Adrenal gland (tissue), 12 donors: ENCODE data around the gene CEP41. TPM values are rescaled to one million over a fixed set of nuclear protein-coding genes. Genes with fewer than 3 reads are reported as not detected.

Experiments
- DNase-seq, 7 donors: peaks; one replicate each; pipeline ENCODE4 v3.0.0-alpha.2; 2019 to 2020
- H3K27ac ChIP-seq, 5 donors: fragments of 200-600 bp; sonication (generic) in 4 of 5; 1 replicate in 3 of 5; 2 replicates in 2 of 5; pipeline versions ENCODE4 v1.5.1 to v1.8.0; 2016 to 2020; ENCODE audit warnings: mild to moderate bottlenecking in 1 of 5
- H3K27me3 ChIP-seq: fragments of 200-600 bp; 2 replicates; pipeline ENCODE4 v1.8.0; 2021
- H3K36me3 ChIP-seq, 2 donors: fragments of 200-600 bp; replicated peaks in 1 of 2; 1 replicate in 1 of 2; 2 replicates in 1 of 2; pipeline versions ENCODE4 v1.5.1 to v1.8.0; 2018 to 2022
- H3K4me1 ChIP-seq, 2 donors: fragments of 200-600 bp; replicated peaks in 1 of 2; 1 replicate in 1 of 2; 2 replicates in 1 of 2; pipeline versions ENCODE4 v1.5.1 to v1.8.0; 2018 to 2021
- H3K4me3 ChIP-seq, 4 donors: fragments of 200-600 bp; sonication (generic) in 3 of 4; one replicate each; pipeline ENCODE4 v1.5.1; 2016 to 2018
- H3K9me3 ChIP-seq, 3 donors: fragments of 200-600 bp; sonication (generic) in 1 of 3; replicated peaks in 1 of 3; 1 replicate in 2 of 3; 2 replicates in 1 of 3; pipeline versions ENCODE4 v1.5.1 to v1.8.0; 2016 to 2021
- CTCF ChIP-seq, 6 experiments: fragments of 450-650 bp in 4 of 6; fragments of 200-600 bp in 2 of 6; sonication (generic) in 1 of 6; IDR thresholded peaks; 1 replicate in 5 of 6; 2 replicates in 1 of 6; pipeline versions ENCODE4 v1.5.1 to v1.8.0; 2016 to 2021; ENCODE audit warnings: antibody characterized with exemption in 6 of 6, mild to moderate bottlenecking in 2 of 6, moderate library complexity in 1 of 6
- POLR2A ChIP-seq, 2 donors: fragments of 450-650 bp; IDR thresholded peaks; one replicate each; pipeline ENCODE4 v1.6.1; 2017; ENCODE audit warnings: antibody characterized with exemption in 2 of 2, mild to moderate bottlenecking in 2 of 2, moderate library complexity in 1 of 2
- WGBS, 4 donors: extraction: QIAGEN DNeasy Blood & Tissue Kit in 2 of 4; methylation state at CpG; one replicate each; pipeline versions ENCODE4 v1.1.5 to v1.1.7; 2013 to 2017; 5-methylcytosine and 5-hydroxymethylcytosine counted together
- intact Hi-C, 2 donors: fragments of 100-400 bp; cut with DNase I; formaldehyde crosslinking; loops; one replicate each; pipeline versions ENCODE4 v1.14.1 to v1.15.0; 2022 to 2023
- polyA plus RNA-seq, 3 donors: library from polyadenylated mRNA; stranded (reverse); fragments of 200-250 nt in 2 of 3; fragments of 350-450 nt in 1 of 3; fragmentation: Illumina TruSeq in 1 of 3; extraction: RNeasy Lipid Tissue Mini Kit (QIAGEN cat#74804) in 1 of 3; gene quantifications; one replicate each; pipeline ENCODE4 v1.2.3, GENCODE V29; 2013 to 2014
- total RNA-seq, 9 donors: library from RNA; depleted of rRNA in 4 of 9; stranded (reverse); fragments of >200 nt in 4 of 9; fragments of 120-200 nt in 1 of 9; fragmentation: NEBNext Ultra II Directional in 1 of 9; extraction: Animal tissue kit (Norgen Biotek cat#: 25700) in 1 of 9; gene quantifications; one replicate each; pipeline versions ENCODE4 v1.1.0 to v1.2.4, GENCODE V29; 2013 to 2023
- donor health status: healthy with polysubstance abuse.
- donor health status: Bipolar disorder and iron deficiency.
- donor health status: DM: yes; HTN: yes; CAD: no.
- donor health status: DM: no; HTN: no; CAD: no.
- donor health status: DM: no; HTN: no; CAD: no.
- donor health status: DM: yes; HTN: yes; CAD: no.

Gene CEP41
- total and polyA plus RNA-seq, 12 donors: 3.9 to 22.9 (median 15.4) TPM

GRCh38 chr7:130365511-130366441 is 75.0 kb downstream of the CEP41 start:
- TF ChIP-seq POLR2A (IDR thresholded peaks at IDR 0.05): no peak
- no peak for TF ChIP-seq CTCF (IDR thresholded peaks at IDR 0.05)
- peak overlapping the region; percentile 36 to 94 (median 90) for H3K27ac ChIP-seq
- H3K36me3 ChIP-seq: no peaks in the 10 kb centered on the region
- no peaks in the 10 kb centered on the region for H3K27me3 ChIP-seq
- H3K9me3 ChIP-seq: no peaks in the 10 kb centered on the region
- DNase-seq: peak; percentile 72 to 97 (median 92)
- no peak overlapping the region for H3K4me3 ChIP-seq
- WGBS, 4 donors: 49 to 69% (median 55%) methylated on average over 10 to 15 of the region's 15 CpGs
- H3K4me1 ChIP-seq: peaks cover 10 to 52% of the 10 kb centered on the region in 2 donors
- intact Hi-C loops: no loop called here

GRCh38 chr7:130365088-130365487 is 75.7 kb downstream of the CEP41 start:
- intact Hi-C loops: no loop called here
- no peak overlapping the region for H3K4me3 ChIP-seq
- WGBS, 4 donors: 77 to 88% (median 81%) methylated on average over 2 of the region's 2 CpGs
- no peak for DNase-seq
- H3K4me1 ChIP-seq: peaks cover 10 to 45% of the 10 kb centered on the region in 2 donors
- H3K36me3 ChIP-seq: no peaks in the 10 kb centered on the region
- no peaks in the 10 kb centered on the region for H3K9me3 ChIP-seq
- peak overlapping the region; percentile 36 to 94 (median 90) for H3K27ac ChIP-seq
- TF ChIP-seq POLR2A (IDR thresholded peaks at IDR 0.05): no peak
- no peaks in the 10 kb centered on the region for H3K27me3 ChIP-seq

- H3K27ac ChIP-seq: peak overlapping the region in 3 of 5 donors; percentile 90 to 94 (median 90)
- WGBS, 4 donors: 72 to 83% (median 80%) methylated on average over 4 of the region's 4 CpGs
- H3K4me3 ChIP-seq: no peak overlapping the region
- peak in 1 of 7 donors; percentile 58 for DNase-seq
- TF ChIP-seq CTCF (IDR thresholded peaks at IDR 0.05) (no peak), POLR2A (IDR thresholded peaks at IDR 0.05) (no peak)
- intact Hi-C loops: no loop called here
- no peaks in the 10 kb centered on the region for H3K36me3 ChIP-seq
- no peaks in the 10 kb centered on the region for H3K27me3 ChIP-seq
- peaks cover 7 to 39% of the 10 kb centered on the region in 2 donors for H3K4me1 ChIP-seq
- peaks cover 0 to 5% (median 0%) of the 10 kb centered on the region in 3 donors for H3K9me3 ChIP-seq
These were observed 76.4 kb downstream of the CEP41 start for GRCh38 chr7:130364451-130364850.

GRCh38 chr7:130363026-130363847 is 77.6 kb downstream of the CEP41 start:
- H3K27me3 ChIP-seq: no peaks in the 10 kb centered on the region

More at GRCh38 chr7:130363026-130363847, 77.6 kb downstream of the CEP41 start:
- Histone ChIP-seq H3K4me1 (peaks cover 0 to 27% of the 10 kb centered on the region in 2 donors), H3K36me3 (no peaks in the 10 kb centered on the region), H3K4me3 (no peak overlapping the region), H3K9me3 (peaks cover 0 to 7% (median 0%) of the 10 kb centered on the region in 3 donors), H3K27ac (peak overlapping the region in 2 of 5 donors; percentile 82 to 90)
- no peak for TF ChIP-seq CTCF (IDR thresholded peaks at IDR 0.05)
- peak in 1 of 2 donors; percentile 32 for TF ChIP-seq POLR2A (IDR thresholded peaks at IDR 0.05)
- intact Hi-C loops: no loop called here
- peak; percentile 59 to 85 (median 78) for DNase-seq
- WGBS, 4 donors: 72 to 83% (median 77%) methylated on average over 6 to 8 of the region's 8 CpGs
